Muscle layer of colon (tissue), 2 donors: Measurements from ENCODE around the gene CENPU.

Experiments used
- H3K27ac ChIP-seq: one replicate; pipeline ENCODE4 v1.7.0; 2013; ENCODE audit warnings: low read depth, mild to moderate bottlenecking, low read length, moderate library complexity
- H3K27me3 ChIP-seq, 2 donors: one replicate each; pipeline ENCODE4 v1.7.0; 2013; ENCODE audit warnings: low read length in 2 of 2, mild to moderate bottlenecking in 2 of 2; ENCODE audit not compliant: insufficient read depth in 2 of 2, control insufficient read depth in 1 of 2
- H3K36me3 ChIP-seq: one replicate; pipeline ENCODE4 v1.7.0; 2013; ENCODE audit warnings: mild to moderate bottlenecking, low read length; ENCODE audit not compliant: insufficient read depth
- H3K4me1 ChIP-seq: one replicate; pipeline ENCODE4 v1.7.0; 2013; ENCODE audit warnings: mild to moderate bottlenecking, low read length; ENCODE audit not compliant: insufficient read depth
- H3K4me3 ChIP-seq, 2 donors: one replicate each; pipeline ENCODE4 v1.7.0; 2013; ENCODE audit warnings: low read length in 2 of 2, low read depth in 1 of 2, mild to moderate bottlenecking in 1 of 2, moderate library complexity in 1 of 2
- H3K9ac ChIP-seq: one replicate; pipeline ENCODE4 v1.7.0; 2013; ENCODE audit warnings: low read length
- H3K9me3 ChIP-seq: one replicate; pipeline ENCODE4 v1.7.0; 2013; ENCODE audit warnings: mild to moderate bottlenecking, low read length
- donor health status: abdominal sarcoma.
- donor health status: Adenocarcinoma of cecum.

CENPU gene

GRCh38 chr4:184702114-184702513 is 31.8 kb downstream of the CENPU start:
- H3K27me3 ChIP-seq: no peaks in the 10 kb centered on the region
- no peak overlapping the region for H3K27ac ChIP-seq
- H3K4me3 ChIP-seq: no peak overlapping the region
- H3K4me1 ChIP-seq: no peaks in the 10 kb centered on the region
- H3K9ac ChIP-seq: no peak overlapping the region
- H3K9me3 ChIP-seq: no peaks in the 10 kb centered on the region
- H3K36me3 ChIP-seq: no peaks in the 10 kb centered on the region

DNA sequence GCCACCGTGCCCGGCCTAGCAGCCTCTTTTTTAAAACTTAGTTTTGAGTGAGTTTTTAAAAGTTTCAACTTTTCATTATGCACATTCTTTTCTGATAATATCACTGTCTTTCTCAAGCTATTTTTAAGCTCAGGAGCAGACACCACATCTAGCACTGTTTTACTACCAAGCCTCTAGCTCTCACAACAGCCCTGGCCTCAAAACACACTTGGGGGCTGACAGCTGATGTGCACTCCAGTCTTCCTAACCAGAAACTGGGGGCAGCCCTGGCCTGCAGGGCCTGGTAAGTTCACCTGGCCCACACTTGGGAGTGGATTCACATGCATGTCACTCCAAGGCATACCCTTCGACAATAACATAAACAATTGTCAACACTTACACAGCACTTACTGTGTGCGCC is 34.0 kb downstream of the CENPU start:
- Histone ChIP-seq H3K27ac (no peak overlapping the region), H3K9me3 (no peaks in the 10 kb centered on the region), H3K4me3 (no peak overlapping the region), H3K4me1 (no peaks in the 10 kb centered on the region), H3K36me3 (no peaks in the 10 kb centered on the region), H3K27me3 (no peaks in the 10 kb centered on the region), H3K9ac (no peak overlapping the region)

- Histone ChIP-seq H3K27ac (no peak overlapping the region), H3K9ac (no peak overlapping the region), H3K4me1 (no peaks in the 10 kb centered on the region), H3K27me3 (no peaks in the 10 kb centered on the region), H3K36me3 (no peaks in the 10 kb centered on the region), H3K4me3 (no peak overlapping the region), H3K9me3 (no peaks in the 10 kb centered on the region)
Measured at GRCh38 chr4:184697956-184698355, 35.9 kb downstream of the CENPU start.

DNA sequence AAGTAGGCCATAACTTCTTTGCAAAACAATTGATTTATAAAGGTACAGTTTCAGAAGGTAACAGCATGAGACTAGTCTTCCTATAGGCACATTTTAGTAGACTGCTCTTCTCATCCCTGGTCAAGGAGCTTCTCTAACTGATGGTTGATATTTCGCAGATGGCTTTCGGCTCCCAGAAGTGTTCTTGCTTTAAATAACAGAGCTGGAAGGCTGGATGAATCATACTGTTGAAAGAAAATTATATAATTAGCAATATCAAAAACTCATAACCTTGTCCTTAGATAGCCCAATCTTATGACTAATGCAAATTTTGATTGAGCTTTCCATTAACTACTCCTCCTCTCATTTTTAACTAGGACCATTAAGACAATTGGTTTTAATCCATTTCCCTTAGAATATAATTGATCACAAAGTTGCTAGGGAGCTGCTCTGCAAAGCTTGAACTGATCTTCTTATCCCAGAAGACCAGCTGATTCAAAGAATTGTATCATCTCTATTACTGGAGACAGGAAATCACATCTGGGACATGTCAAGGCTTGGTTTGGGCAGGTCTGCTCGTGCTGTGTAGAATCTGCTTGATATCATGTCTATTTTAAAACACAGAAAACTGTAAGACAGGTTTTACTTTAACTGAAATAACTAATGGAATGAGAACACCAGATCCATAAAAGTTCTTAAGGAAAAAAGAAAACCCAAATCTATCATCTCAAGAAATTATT is 38.6 kb downstream of the CENPU start:
- H3K9ac ChIP-seq: no peak overlapping the region
- H3K9me3 ChIP-seq: no peaks in the 10 kb centered on the region
- H3K4me3 ChIP-seq: no peak overlapping the region
- no peaks in the 10 kb centered on the region for H3K27me3 ChIP-seq
- no peaks in the 10 kb centered on the region for H3K4me1 ChIP-seq
- H3K36me3 ChIP-seq: no peaks in the 10 kb centered on the region
- H3K27ac ChIP-seq: no peak overlapping the region

- H3K9me3 ChIP-seq: no peaks in the 10 kb centered on the region
- H3K4me3 ChIP-seq: no peak overlapping the region
- H3K36me3 ChIP-seq: no peaks in the 10 kb centered on the region
- H3K4me1 ChIP-seq: no peaks in the 10 kb centered on the region
- no peaks in the 10 kb centered on the region for H3K27me3 ChIP-seq
- H3K27ac ChIP-seq: no peak overlapping the region
- no peak overlapping the region for H3K9ac ChIP-seq
Measured at GRCh38 chr4:184694412-184694956, 39.4 kb downstream of the CENPU start.

- no peaks in the 10 kb centered on the region for H3K4me1 ChIP-seq
- no peaks in the 10 kb centered on the region for H3K9me3 ChIP-seq
- no peak overlapping the region for H3K27ac ChIP-seq
- H3K36me3 ChIP-seq: no peaks in the 10 kb centered on the region
- no peaks in the 10 kb centered on the region for H3K27me3 ChIP-seq
- no peak overlapping the region for H3K4me3 ChIP-seq
- H3K9ac ChIP-seq: no peak overlapping the region
Measured at GRCh38 chr4:184693056-184693455, 40.8 kb downstream of the CENPU start.

DNA sequence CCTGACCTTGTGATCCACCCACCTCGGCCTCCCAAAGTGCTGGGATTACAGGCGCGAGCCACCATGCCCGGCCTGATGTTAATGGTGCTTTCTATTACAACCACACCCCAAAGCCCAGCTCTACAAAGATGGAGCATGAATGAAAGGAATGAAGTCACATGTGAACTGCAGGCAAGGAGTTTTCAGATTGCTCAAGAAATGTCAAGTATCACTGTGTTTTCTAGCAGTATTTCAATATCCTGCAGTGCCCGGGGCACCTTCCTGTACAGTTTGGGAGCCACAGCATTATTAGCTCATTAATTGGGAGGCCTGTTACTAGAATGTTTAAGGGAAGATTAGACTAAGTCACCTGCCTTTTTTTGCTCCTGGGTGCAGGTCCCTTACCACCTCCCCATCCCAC is 44.2 kb downstream of the CENPU start:
- Histone ChIP-seq H3K9me3 (no peaks in the 10 kb centered on the region), H3K27ac (no peak overlapping the region), H3K4me3 (no peak overlapping the region), H3K27me3 (no peaks in the 10 kb centered on the region), H3K36me3 (peaks cover 4% of the 10 kb centered on the region), H3K4me1 (no peaks in the 10 kb centered on the region), H3K9ac (no peak overlapping the region)

GRCh38 chr4:184688447-184688846 is 45.4 kb downstream of the CENPU start:
- no peaks in the 10 kb centered on the region for H3K4me1 ChIP-seq
- no peaks in the 10 kb centered on the region for H3K27me3 ChIP-seq
- H3K9ac ChIP-seq: no peak overlapping the region
- no peak overlapping the region for H3K4me3 ChIP-seq
- H3K27ac ChIP-seq: no peak overlapping the region
- peaks cover 4% of the 10 kb centered on the region for H3K36me3 ChIP-seq
- no peaks in the 10 kb centered on the region for H3K9me3 ChIP-seq

- Histone ChIP-seq H3K27me3 (no peaks in the 10 kb centered on the region), H3K9me3 (no peaks in the 10 kb centered on the region), H3K9ac (no peak overlapping the region), H3K27ac (no peak overlapping the region), H3K36me3 (peaks cover 4% of the 10 kb centered on the region), H3K4me3 (no peak overlapping the region), H3K4me1 (no peaks in the 10 kb centered on the region)
Measured at GRCh38 chr4:184688005-184688404, 45.9 kb downstream of the CENPU start.

GRCh38 chr4:184684491-184685189 is 49.3 kb downstream of the CENPU start:
- Histone ChIP-seq H3K27ac (no peak overlapping the region), H3K27me3 (no peaks in the 10 kb centered on the region), H3K9ac (no peak overlapping the region), H3K9me3 (no peaks in the 10 kb centered on the region), H3K4me3 (no peak overlapping the region), H3K36me3 (peaks cover 11% of the 10 kb centered on the region), H3K4me1 (no peaks in the 10 kb centered on the region)

GRCh38 chr4:184681916-184682315 is 52.0 kb downstream of the CENPU start:
- H3K27ac ChIP-seq: no peak overlapping the region
- H3K4me3 ChIP-seq: no peak overlapping the region
- no peaks in the 10 kb centered on the region for H3K4me1 ChIP-seq
- no peaks in the 10 kb centered on the region for H3K9me3 ChIP-seq
- H3K36me3 ChIP-seq: peaks cover 11% of the 10 kb centered on the region
- no peaks in the 10 kb centered on the region for H3K27me3 ChIP-seq
- no peak overlapping the region for H3K9ac ChIP-seq
